Ishikawa (cell line): Measurements from ENCODE around the gene HINT2.

Experiments
- YY1 ChIP-seq: IDR thresholded peaks from 2 replicates; pipeline ENCODE4 v1.6.1; 2012; ENCODE audit warnings: low read depth
- TF ChIP-seq, protein P1 (sequence below): IDR thresholded peaks from 2 replicates; pipeline ENCODE4 v1.6.1; 2012

DNA sequence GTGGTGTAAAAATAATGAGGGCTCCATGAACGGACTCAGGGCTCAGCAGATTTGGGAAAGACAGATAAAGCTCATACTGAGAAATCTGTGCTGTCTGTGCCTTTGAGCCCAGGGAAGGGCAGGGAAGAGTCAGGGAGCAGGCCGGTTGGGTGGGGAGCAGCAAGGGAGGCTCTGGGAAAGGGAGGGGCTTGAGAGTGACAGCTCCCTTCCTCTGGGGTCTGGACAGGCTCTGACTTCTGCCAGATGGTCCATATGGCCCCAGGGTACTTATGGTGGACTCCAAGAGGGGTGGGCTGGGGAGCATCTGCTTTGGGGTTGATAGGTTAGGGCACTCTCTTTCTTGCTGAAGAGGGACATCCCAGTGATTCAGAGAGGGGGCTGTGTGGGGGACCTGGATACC lies 21.4 kb downstream of the HINT2 start:
- TF ChIP-seq, protein P1, sequence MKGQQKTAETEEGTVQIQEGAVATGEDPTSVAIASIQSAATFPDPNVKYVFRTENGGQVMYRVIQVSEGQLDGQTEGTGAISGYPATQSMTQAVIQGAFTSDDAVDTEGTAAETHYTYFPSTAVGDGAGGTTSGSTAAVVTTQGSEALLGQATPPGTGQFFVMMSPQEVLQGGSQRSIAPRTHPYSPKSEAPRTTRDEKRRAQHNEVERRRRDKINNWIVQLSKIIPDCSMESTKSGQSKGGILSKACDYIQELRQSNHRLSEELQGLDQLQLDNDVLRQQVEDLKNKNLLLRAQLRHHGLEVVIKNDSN, result no peak
- TF ChIP-seq YY1, result no peak
